A673 (cell line): ENCODE measurements around the gene SNAP47. TPM values are rescaled to one million over a fixed set of nuclear protein-coding genes. Genes with fewer than 3 reads are reported as not detected.
A peak's percentile ranks its signal among the peaks of the same experiment; 100 is the strongest.

Experiments used
- BruUV-seq: library from RNA; stranded (reverse); fragments of 400-500 nt; replicated peaks from 2 replicates; lab custom pipeline; 2021; lab: Mats Ljungman, UMichigan
- CTCF ChIA-PET: fragments of 300-600 bp; sonication (Branson Sonifier 250); formaldehyde crosslinking; loops from one replicate; lab custom pipeline; 2022; ENCODE audit warnings: antibody characterized with exemption; lab: Charles Lee
- POLR2A ChIA-PET: fragments of 300-600 bp; sonication (Branson Sonifier 250); formaldehyde crosslinking; loops from one replicate; lab custom pipeline; 2022; ENCODE audit warnings: antibody characterized with exemption; ENCODE audit not compliant: low non-redundant PET; lab: Charles Lee
- DNase-seq: peaks from one replicate; pipeline ENCODE4 v3.0.0-alpha.2; 2015; ENCODE audit warnings: low spot score
- H3K27ac ChIP-seq: fragments of 200-600 bp; sonication (generic); 2 replicates; pipeline ENCODE4 v1.5.1; 2016; ENCODE audit warnings: mixed run types, low read depth, mild to moderate bottlenecking, mixed read lengths, antibody characterized with exemption, low read length; ENCODE audit not compliant: poor library complexity, severe bottlenecking
- H3K27me3 ChIP-seq: fragments of 200-600 bp; sonication (generic); replicated peaks from 2 replicates; pipeline ENCODE4 v1.6.1; 2017; ENCODE audit warnings: mixed run types, low read depth, mild to moderate bottlenecking, mixed read lengths, antibody characterized with exemption, low read length; ENCODE audit not compliant: insufficient read depth, poor library complexity
- H3K36me3 ChIP-seq: fragments of 200-600 bp; sonication (generic); 2 replicates; pipeline ENCODE4 v1.6.1; 2016; ENCODE audit warnings: mixed run types, mild to moderate bottlenecking, mixed read lengths, antibody characterized with exemption, low read length; ENCODE audit not compliant: insufficient read depth, poor library complexity, severe bottlenecking
- H3K4me1 ChIP-seq: fragments of 200-600 bp; sonication (generic); 2 replicates; pipeline ENCODE4 v1.6.1; 2017; ENCODE audit warnings: mixed run types, mild to moderate bottlenecking, mixed read lengths, antibody characterized with exemption, low read length; ENCODE audit not compliant: insufficient read depth, poor library complexity, severe bottlenecking
- H3K4me3 ChIP-seq: fragments of 200-600 bp; sonication (generic); 2 replicates; pipeline ENCODE4 v1.5.1; 2016; ENCODE audit warnings: low read depth, mixed run types, mild to moderate bottlenecking, mixed read lengths, low read length; ENCODE audit not compliant: poor library complexity, severe bottlenecking
- H3K9me3 ChIP-seq: fragments of 200-600 bp; sonication (generic); 2 replicates; pipeline ENCODE4 v1.6.1; 2016; ENCODE audit warnings: mixed run types, low read depth, mild to moderate bottlenecking, mixed read lengths, antibody characterized with exemption, low read length; ENCODE audit not compliant: poor library complexity, severe bottlenecking
- EZH2 ChIP-seq: fragments of 200-600 bp; sonication (generic); IDR thresholded peaks from 2 replicates; pipeline ENCODE4 v1.6.1; 2017; ENCODE audit warnings: borderline replicate concordance, low read depth, mild to moderate bottlenecking, mixed read lengths, antibody characterized with exemption, low read length; ENCODE audit not compliant: poor library complexity, severe bottlenecking
- intact Hi-C: fragments of 100-400 bp; cut with micrococcal nuclease; formaldehyde crosslinking; loops from one replicate; pipeline ENCODE4 v1.10.0; 2022; ENCODE audit not compliant: unreplicated experiment
- total RNA-seq: library from RNA; stranded (reverse); gene quantifications from 2 replicates; pipeline ENCODE4 v1.2.3, GENCODE V29; 2021
- TF ChIP-seq, protein P1 (sequence below): fragments of 300-800, 200-600 bp; sonication (generic); conservative IDR thresholded peaks from 2 replicates; pipeline ENCODE4 v1.5.1; 2017; ENCODE audit warnings: low read depth, mild to moderate bottlenecking, antibody characterized with exemption, low read length, moderate library complexity, mixed read lengths

The SNAP47 gene
- total RNA-seq, 1 experiment from 2014 or later, result 36.4 TPM

DNA sequence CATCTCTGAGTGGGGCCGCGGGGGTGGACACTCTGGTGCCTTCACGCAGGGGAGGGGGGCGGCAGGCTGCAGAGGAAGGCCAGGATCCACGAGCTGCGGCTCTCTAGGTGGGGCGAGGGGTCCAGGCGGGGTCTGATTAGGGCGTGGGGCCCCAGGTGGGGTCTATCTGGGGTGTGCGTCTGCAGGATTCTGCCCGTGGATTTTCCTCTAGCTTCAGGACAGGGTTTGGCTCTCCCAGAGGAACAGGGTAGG is 6.4 kb upstream of the SNAP47 start:
- no peaks in the 10 kb centered on the region for H3K9me3 ChIP-seq
- TF ChIP-seq, protein P1, sequence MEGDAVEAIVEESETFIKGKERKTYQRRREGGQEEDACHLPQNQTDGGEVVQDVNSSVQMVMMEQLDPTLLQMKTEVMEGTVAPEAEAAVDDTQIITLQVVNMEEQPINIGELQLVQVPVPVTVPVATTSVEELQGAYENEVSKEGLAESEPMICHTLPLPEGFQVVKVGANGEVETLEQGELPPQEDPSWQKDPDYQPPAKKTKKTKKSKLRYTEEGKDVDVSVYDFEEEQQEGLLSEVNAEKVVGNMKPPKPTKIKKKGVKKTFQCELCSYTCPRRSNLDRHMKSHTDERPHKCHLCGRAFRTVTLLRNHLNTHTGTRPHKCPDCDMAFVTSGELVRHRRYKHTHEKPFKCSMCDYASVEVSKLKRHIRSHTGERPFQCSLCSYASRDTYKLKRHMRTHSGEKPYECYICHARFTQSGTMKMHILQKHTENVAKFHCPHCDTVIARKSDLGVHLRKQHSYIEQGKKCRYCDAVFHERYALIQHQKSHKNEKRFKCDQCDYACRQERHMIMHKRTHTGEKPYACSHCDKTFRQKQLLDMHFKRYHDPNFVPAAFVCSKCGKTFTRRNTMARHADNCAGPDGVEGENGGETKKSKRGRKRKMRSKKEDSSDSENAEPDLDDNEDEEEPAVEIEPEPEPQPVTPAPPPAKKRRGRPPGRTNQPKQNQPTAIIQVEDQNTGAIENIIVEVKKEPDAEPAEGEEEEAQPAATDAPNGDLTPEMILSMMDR, result no peak
- TF ChIP-seq EZH2, result no peak
- H3K4me1 ChIP-seq, result peaks cover 8% of the 10 kb centered on the region
- peak overlapping the region; percentile 78 for H3K27ac ChIP-seq
- ChIA-PET POLR2A (no interaction called here), CTCF (no interaction called here)
- DNase-seq, result no peak
- intact Hi-C loops, result no loop called here
- no peaks in the 10 kb centered on the region for H3K27me3 ChIP-seq
- H3K4me3 ChIP-seq, result peak overlapping the region; percentile 57
- H3K36me3 ChIP-seq, result peaks cover 15% of the 10 kb centered on the region
- no TSS peak for BruUV-seq

DNA sequence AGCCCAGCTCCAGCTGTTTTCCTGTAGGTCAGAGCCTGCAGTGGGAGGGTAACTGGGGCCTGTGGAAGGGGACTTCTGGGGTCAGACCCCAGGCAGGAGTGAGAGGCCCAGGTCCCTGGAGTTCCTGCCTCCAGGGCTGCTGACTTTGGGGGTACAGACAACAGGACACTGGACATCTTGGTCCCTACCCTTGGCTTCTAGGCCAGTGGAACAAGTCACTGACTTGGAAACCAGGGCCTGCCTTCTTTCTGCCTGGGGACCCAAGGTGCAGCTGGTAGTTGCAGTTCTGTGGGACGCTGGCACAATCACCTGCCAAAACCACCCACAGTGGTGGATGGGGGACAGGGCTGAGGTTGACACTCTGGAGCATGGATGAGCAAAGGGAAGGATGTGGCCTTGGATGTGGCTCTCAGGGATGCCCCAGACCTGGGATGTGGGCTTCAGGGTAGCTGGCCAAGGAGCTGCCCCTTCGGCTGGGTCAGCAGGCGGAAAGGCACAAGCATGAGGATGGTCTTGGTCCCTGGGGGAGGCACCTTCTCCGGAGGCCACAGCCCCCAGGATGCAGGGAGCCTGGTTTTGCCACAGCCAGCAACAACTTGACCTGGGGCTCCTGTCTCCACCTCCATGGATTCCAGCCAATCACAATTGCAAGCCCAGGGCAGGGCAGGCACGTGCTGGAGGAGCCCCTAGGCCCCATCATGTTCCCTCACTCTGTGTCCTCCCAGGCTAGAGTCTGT is 5.9 kb upstream of the SNAP47 start:
- POLR2A ChIA-PET, result no interaction called here
- no TSS peak for BruUV-seq
- peaks cover 8% of the 10 kb centered on the region for H3K4me1 ChIP-seq
- TF ChIP-seq, protein P1, result no peak
- no peak for TF ChIP-seq EZH2
- intact Hi-C loops, result no loop called here
- H3K27ac ChIP-seq, result peak overlapping the region; percentile 78
- peaks cover 15% of the 10 kb centered on the region for H3K36me3 ChIP-seq
- CTCF ChIA-PET, result no interaction called here
- no peak for DNase-seq
- H3K27me3 ChIP-seq, result no peaks in the 10 kb centered on the region
- H3K9me3 ChIP-seq, result no peaks in the 10 kb centered on the region
- H3K4me3 ChIP-seq, result peak overlapping the region; percentile 57

DNA sequence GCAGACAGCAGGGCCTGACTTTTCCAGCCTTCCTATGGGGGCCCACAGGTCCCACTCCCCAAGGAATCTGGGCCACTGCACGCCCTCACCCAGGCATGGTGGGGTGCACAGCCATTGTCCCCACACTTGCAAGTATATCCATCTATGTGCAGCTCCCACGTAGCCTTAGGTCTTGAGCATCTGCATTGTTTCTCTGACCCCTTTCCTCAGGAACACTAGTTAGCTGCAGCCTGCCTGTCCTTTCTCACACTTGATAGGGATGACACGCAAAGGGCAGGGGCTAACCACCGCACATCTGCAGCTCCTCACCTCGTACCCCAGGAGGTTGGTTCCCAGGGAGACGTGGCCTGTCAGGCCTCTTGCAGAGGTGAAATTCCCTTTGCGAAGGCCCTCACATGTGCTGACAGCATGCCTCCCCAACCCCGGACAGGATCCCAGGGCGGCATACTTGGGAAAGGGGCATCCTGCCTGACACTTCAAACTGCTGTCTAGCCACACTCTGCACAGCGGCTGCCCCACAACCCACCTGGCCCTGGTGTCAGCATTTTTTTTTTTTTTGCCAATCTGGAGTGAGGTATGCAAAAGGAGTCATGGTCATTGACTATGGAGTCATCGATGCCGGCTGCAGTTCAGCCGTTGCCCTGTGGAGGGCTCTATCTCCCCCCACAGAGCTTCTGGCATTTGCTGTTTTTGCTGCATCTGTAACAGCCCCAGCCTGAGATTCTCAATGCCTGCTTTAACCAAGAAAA is 5.2 kb upstream of the SNAP47 start:
- DNase-seq, result peak; percentile 64
- Histone ChIP-seq H3K9me3 (no peaks in the 10 kb centered on the region), H3K27ac (no peak overlapping the region), H3K4me3 (no peak overlapping the region), H3K27me3 (no peaks in the 10 kb centered on the region), H3K4me1 (peaks cover 8% of the 10 kb centered on the region), H3K36me3 (peaks cover 15% of the 10 kb centered on the region)
- intact Hi-C loops, result loop anchor here (10.0 kb wide), 1 partner anchor 245 kb away; no protein-coding TSS in a partner anchor
- CTCF ChIA-PET, result interaction anchor here (0.7 kb wide), 2 partner anchors 240 to 422 kb away, joined by 3 read pairs; no protein-coding TSS in a partner anchor
- POLR2A ChIA-PET, result no interaction called here
- no TSS peak for BruUV-seq
- no peak for TF ChIP-seq EZH2
- TF ChIP-seq, protein P1, result peak; percentile 73
